Renal cortex interstitium (tissue), 11 donors: Measurements from ENCODE around the gene SRSF6. TPM values are rescaled to one million over a fixed set of nuclear protein-coding genes. Genes with fewer than 3 reads are reported as not detected.
A peak's percentile ranks its signal among the peaks of the same experiment; 100 is the strongest.
"Not testable (repeated sequence)": the region's sequence is repeated elsewhere in the genome, so short reads cannot be mapped to it uniquely, and the experiment has no call there.

Experiments
- DNase-seq, 11 donors: peaks; one replicate each; pipeline ENCODE4 v3.0.0-alpha.2; 2013; ENCODE audit warnings: low read depth in 9 of 11, low spot score in 4 of 11; ENCODE audit errors: extremely low read depth in 1 of 11
- polyA plus RNA-seq, 3 donors: library from polyadenylated mRNA; unstranded; fragments of 120-200 nt; gene quantifications; one replicate each; pipeline ENCODE4 v1.2.1, GENCODE V29; 2013; ENCODE audit not compliant: insufficient read length in 3 of 3

SRSF6 gene
- polyA plus RNA-seq, 3 donors: 328 to 393 (median 344) TPM

- no peak for DNase-seq
Observed at GRCh38 chr20:43461894-43462659, 4.4 kb downstream of the SRSF6 start.

- no peak for DNase-seq
Observed at GRCh38 chr20:43462660-43463526, 5.2 kb downstream of the SRSF6 start.

GRCh38 chr20:43463527-43464218, 6.0 kb downstream of the SRSF6 start:
- DNase-seq: no peak

GRCh38 chr20:43464219-43464790, 6.6 kb downstream of the SRSF6 start:
- no peak for DNase-seq

GRCh38 chr20:43465625-43465943, 7.9 kb downstream of the SRSF6 start:
- DNase-seq: no peak

- DNase-seq: no peak
Observed at GRCh38 chr20:43467589-43467988, 9.9 kb downstream of the SRSF6 start.

GRCh38 chr20:43472671-43473380, 15.1 kb downstream of the SRSF6 start:
- DNase-seq: no peak

- DNase-seq: no peak
Observed at GRCh38 chr20:43473381-43473704, 15.6 kb downstream of the SRSF6 start.

GRCh38 chr20:43477193-43477592, 19.5 kb downstream of the SRSF6 start:
- no peak for DNase-seq

- DNase-seq: no peak
Observed at GRCh38 chr20:43477619-43478018, 19.9 kb downstream of the SRSF6 start.

GRCh38 chr20:43490038-43490437, 32.3 kb downstream of the SRSF6 start:
- no peak for DNase-seq

- DNase-seq: no peak
Observed at GRCh38 chr20:43492101-43492500, 34.4 kb downstream of the SRSF6 start.

- DNase-seq: no peak
Observed at GRCh38 chr20:43495388-43495787, 37.7 kb downstream of the SRSF6 start.

- DNase-seq: not testable (repeated sequence)
Observed at GRCh38 chr20:43502021-43502420, 44.3 kb downstream of the SRSF6 start.

- no peak for DNase-seq
Observed at GRCh38 chr20:43506238-43506637, 48.5 kb downstream of the SRSF6 start.

- DNase-seq: peak in 8 of 11 donors; percentile 20 to 53 (median 42)
Observed at GRCh38 chr20:43507150-43508080, 49.7 kb downstream of the SRSF6 start, which contains the start of gene L3MBTL1. TSS of gene L3MBTL1 (plus strand) at chr20:43507697. CDS start at chr20:43513504, 5,807 bp downstream.

- no peak for DNase-seq
Observed at GRCh38 chr20:43508106-43508505, 50.4 kb downstream of the SRSF6 start.

GRCh38 chr20:43508604-43509040, 50.9 kb downstream of the SRSF6 start:
- no peak for DNase-seq
